HepG2 (cell line): Measurements from ENCODE around the gene ZMYND8. TPM values are rescaled to one million over a fixed set of nuclear protein-coding genes. Genes with fewer than 3 reads are reported as not detected.

ENCODE experiments used
- LBX2 ChIP-seq: sonication (generic); formaldehyde crosslinking; IDR thresholded peaks from 2 replicates; pipeline ENCODE4 v1.5.0; 2020; ENCODE audit warnings: missing genetic modification reagents, mild to moderate bottlenecking, borderline replicate concordance
- MLLT10 ChIP-seq: sonication (generic); formaldehyde crosslinking; IDR thresholded peaks from 2 replicates; pipeline ENCODE4 v1.4.0; 2020; ENCODE audit warnings: missing genetic modification reagents
- NCOR1 ChIP-seq: fragments of 200-600 bp; sonication (generic); IDR thresholded peaks from 2 replicates; pipeline ENCODE4 v1.7.0; 2017; ENCODE audit warnings: antibody characterized with exemption, low read length, borderline replicate concordance
- REPIN1 ChIP-seq: sonication (generic); formaldehyde crosslinking; IDR thresholded peaks from 2 replicates; pipeline ENCODE4 v1.8.0; 2022; ENCODE audit warnings: missing genetic modification reagents, low read depth, mild to moderate bottlenecking, borderline replicate concordance
- SALL1 ChIP-seq: sonication (generic); formaldehyde crosslinking; IDR thresholded peaks from 2 replicates; pipeline ENCODE4 v1.8.0; 2022; ENCODE audit warnings: mild to moderate bottlenecking, missing genetic modification reagents
- ZBTB2 ChIP-seq: sonication (generic); formaldehyde crosslinking; IDR thresholded peaks from 2 replicates; pipeline ENCODE4 v1.8.0; 2022; ENCODE audit warnings: low read depth, missing genetic modification reagents
- ZBTB38 ChIP-seq: sonication (generic); formaldehyde crosslinking; IDR thresholded peaks from 2 replicates; pipeline ENCODE4 v1.5.1; 2020; ENCODE audit warnings: mild to moderate bottlenecking, missing genetic modification reagents
- ZNF530 ChIP-seq: sonication (generic); formaldehyde crosslinking; IDR thresholded peaks from 2 replicates; pipeline ENCODE4 v1.5.0; 2020; ENCODE audit warnings: low read depth, mild to moderate bottlenecking, missing genetic modification reagents
- ZNF550 ChIP-seq: sonication (generic); formaldehyde crosslinking; IDR thresholded peaks from 2 replicates; pipeline ENCODE4 v1.4.0; 2020; ENCODE audit warnings: mild to moderate bottlenecking, missing genetic modification reagents, borderline replicate concordance
- ZNF556 ChIP-seq: sonication (generic); formaldehyde crosslinking; IDR thresholded peaks from 2 replicates; pipeline ENCODE4 v1.4.0; 2020; ENCODE audit warnings: mild to moderate bottlenecking, missing genetic modification reagents, borderline replicate concordance
- ZNF773 ChIP-seq: sonication (generic); formaldehyde crosslinking; IDR thresholded peaks from 2 replicates; pipeline ENCODE4 v1.4.0; 2020; ENCODE audit warnings: missing genetic modification reagents, borderline replicate concordance
- polyA plus RNA-seq, 8 experiments: library from polyadenylated mRNA; depleted of rRNA in 3 of 8; stranded (reverse) in 7 of 8; unstranded in 1 of 8; fragments of >200 nt; fragmentation: Illumina TruSeq in 4 of 8; extraction: Trizol in 4 of 8; gene quantifications; 2 replicates each; pipeline versions ENCODE4 v1.2.1 to v1.2.3, GENCODE V29; 2011 to 2016; ENCODE audit warnings: low read depth in 4 of 8, missing spikeins in 1 of 8, mixed read lengths in 1 of 8; ENCODE audit not compliant: insufficient read depth in 1 of 8
- total RNA-seq, 5 experiments: library from RNA; depleted of rRNA; stranded (reverse); fragments of >200 nt; fragmentation: Illumina TruSeq; extraction: Trizol; gene quantifications; 2 replicates each; pipeline ENCODE4 v1.2.3, GENCODE V29; 2016; ENCODE audit warnings: low read depth in 1 of 5
- TF ChIP-seq, protein P1 (sequence below): sonication (generic); formaldehyde crosslinking; IDR thresholded peaks from 2 replicates; pipeline ENCODE4 v1.4.0; 2020; ENCODE audit warnings: missing genetic modification reagents
- TF ChIP-seq, protein P2 (sequence below): sonication (generic); formaldehyde crosslinking; IDR thresholded peaks from 2 replicates; pipeline ENCODE4 v1.4.0; 2020; ENCODE audit warnings: mild to moderate bottlenecking, missing genetic modification reagents

ZMYND8 gene
- total and polyA plus RNA-seq, 2 of the 13 experiments (the other 11 are each of a cell fraction or from before 2014, with no cell fraction given), result 53.9 to 84.7 TPM

- TF ChIP-seq, protein P1, sequence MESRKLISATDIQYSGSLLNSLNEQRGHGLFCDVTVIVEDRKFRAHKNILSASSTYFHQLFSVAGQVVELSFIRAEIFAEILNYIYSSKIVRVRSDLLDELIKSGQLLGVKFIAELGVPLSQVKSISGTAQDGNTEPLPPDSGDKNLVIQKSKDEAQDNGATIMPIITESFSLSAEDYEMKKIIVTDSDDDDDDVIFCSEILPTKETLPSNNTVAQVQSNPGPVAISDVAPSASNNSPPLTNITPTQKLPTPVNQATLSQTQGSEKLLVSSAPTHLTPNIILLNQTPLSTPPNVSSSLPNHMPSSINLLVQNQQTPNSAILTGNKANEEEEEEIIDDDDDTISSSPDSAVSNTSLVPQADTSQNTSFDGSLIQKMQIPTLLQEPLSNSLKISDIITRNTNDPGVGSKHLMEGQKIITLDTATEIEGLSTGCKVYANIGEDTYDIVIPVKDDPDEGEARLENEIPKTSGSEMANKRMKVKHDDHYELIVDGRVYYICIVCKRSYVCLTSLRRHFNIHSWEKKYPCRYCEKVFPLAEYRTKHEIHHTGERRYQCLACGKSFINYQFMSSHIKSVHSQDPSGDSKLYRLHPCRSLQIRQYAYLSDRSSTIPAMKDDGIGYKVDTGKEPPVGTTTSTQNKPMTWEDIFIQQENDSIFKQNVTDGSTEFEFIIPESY (CRISPR knock-in tag), result 0 out of 2 replicates have a peak, but pooled peaks have one; percentile 10
- TF ChIP-seq SALL1 (CRISPR knock-in tag) (peak; percentile 50), ZBTB38 (CRISPR knock-in tag) (peak; percentile 90), NCOR1 (no peak), ZNF556 (CRISPR knock-in tag) (0 out of 2 replicates have a peak, but pooled peaks have one; percentile 4), ZBTB2 (CRISPR knock-in tag) (no peak), LBX2 (peak; percentile 60; the same call in 1 of the 2 replicates), MLLT10 (CRISPR knock-in tag) (0 out of 2 replicates have a peak, but pooled peaks have one; percentile 62), REPIN1 (peak; percentile 18; the same call in 1 of the 2 replicates), ZNF773 (no peak), ZNF530 (CRISPR knock-in tag) (no peak), ZNF550 (CRISPR knock-in tag) (no peak)
- TF ChIP-seq, protein P2, sequence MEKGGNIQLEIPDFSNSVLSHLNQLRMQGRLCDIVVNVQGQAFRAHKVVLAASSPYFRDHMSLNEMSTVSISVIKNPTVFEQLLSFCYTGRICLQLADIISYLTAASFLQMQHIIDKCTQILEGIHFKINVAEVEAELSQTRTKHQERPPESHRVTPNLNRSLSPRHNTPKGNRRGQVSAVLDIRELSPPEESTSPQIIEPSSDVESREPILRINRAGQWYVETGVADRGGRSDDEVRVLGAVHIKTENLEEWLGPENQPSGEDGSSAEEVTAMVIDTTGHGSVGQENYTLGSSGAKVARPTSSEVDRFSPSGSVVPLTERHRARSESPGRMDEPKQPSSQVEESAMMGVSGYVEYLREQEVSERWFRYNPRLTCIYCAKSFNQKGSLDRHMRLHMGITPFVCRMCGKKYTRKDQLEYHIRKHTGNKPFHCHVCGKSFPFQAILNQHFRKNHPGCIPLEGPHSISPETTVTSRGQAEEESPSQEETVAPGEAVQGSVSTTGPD, result no peak
- TF ChIP-seq, all 625 proteins: peak for 53
These were observed 18.3 kb downstream of the ZMYND8 start (continued) for GRCh38 chr20:47338131-47338628.
